Activated CD4-positive, alpha-beta T cell treated with anti-CD3 and anti-CD28 coated beads for 1 hour (primary cell): ENCODE results near the gene GRAP2.
"Not testable (repeated sequence)": the region's sequence is repeated elsewhere in the genome, so short reads cannot be mapped to it uniquely, and the experiment has no call there.

Experiments
- DNase-seq: peaks from one replicate; pipeline ENCODE4 v3.0.0-alpha.2; 2020

Gene GRAP2

DNA sequence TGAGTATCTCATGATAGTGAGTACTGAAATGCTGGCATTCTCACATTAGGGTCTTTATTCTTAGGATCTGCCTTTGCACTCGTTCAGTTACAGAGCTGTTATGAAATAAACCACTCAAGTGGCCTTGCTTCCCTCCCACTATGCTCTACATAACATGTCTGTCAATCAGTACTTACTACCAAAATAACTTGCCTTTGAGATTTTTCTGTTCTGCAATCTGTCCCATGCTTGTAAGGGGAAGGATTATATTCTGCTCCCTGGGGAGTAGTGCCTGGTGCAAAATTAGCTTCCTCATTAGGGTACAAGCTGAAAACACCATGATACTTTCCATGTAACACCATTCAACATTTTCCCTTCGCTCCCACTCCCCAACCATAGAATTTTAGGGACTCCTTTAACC lies 1.9 kb upstream of the GRAP2 start:
- no peak for DNase-seq

DNA sequence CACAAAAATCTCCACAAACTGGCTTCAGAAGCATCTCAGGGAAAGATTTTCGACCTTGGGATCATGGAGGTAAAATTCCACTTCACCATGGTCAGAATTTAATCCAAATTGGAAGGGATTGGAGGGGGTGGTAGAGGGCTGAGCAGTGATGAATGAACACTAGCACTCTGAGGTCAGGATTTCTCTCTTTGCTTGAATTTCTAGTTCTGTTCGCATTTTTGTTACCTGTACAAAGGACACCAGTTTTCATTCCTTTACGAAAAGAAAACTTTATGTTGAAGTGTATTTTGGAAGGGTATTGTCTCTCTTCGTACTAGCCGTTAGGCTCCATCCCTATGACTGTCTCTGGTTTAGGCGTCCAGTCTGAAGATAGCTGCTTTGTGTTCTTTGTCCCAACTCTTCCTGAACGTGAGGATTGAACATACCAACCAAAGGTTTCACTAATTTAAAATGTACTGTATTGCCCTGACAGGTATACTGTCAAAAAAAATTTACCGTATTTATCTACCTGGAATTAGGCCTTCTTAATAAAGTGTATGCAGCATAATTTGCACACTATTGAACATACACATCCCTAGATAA lies 772 bp downstream of the GRAP2 start:
- DNase-seq = no peak

DNA sequence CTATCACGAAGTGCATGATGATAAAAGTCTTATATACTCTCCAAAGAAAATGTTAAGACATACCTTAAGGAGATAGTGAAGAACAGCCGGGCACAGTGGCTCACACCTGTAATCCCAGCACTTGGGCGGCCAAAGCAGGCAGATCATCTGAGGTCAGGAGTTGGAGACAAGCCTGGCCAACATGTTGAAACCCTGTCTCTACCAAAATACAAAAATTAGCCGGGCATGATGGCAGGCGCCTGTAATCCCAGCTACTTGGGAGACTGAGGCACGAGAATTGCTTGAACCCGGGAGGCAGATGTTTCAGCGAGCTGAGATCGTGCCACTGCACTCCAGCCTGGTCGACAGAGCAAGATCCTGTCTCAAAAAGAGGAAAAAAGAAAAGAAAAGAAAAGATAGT lies 3.1 kb downstream of the GRAP2 start:
- not testable (repeated sequence) for DNase-seq

DNA sequence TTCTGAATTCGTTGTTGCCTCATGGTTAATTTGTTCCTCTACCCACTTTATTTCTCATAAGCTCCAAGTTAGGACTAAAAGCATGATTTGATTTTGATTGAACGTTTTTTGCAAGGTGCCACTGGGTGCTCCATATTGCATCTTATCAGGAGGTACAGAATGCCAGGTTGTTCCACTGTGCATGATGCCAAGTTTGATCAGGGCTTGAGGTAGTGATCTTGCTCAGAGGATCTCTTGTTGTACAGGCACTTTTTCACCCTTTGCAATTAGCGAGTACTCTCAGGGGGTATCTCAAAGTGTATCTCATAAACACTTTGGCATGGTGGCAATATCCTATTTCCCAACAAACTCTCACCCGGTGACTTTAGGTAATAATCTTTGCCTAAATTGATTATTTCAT lies 4.0 kb downstream of the GRAP2 start:
- DNase-seq = no peak

- DNase-seq = no peak
Measured at GRCh38 chr22:39905687-39906086, 4.8 kb downstream of the GRAP2 start.

DNA sequence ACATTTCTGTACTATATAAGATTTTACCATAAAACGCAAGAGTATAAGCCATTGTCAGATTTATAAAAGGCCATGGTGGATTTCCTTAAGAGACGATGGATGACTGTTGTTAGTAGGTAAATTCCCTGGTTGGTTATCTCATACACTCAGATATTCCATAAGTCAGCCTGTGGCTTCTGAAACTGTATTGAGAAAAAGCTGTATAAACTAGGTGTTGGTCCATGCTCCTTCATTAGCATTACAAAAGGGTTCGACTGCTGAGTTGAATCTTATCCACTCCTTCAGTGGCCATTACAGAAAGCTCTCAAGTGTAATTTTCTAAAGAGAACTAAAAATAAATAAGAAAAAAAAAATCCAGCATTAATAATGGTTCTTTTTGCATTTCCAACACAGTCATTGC lies 5.3 kb downstream of the GRAP2 start:
- DNase-seq = no peak

- no peak for DNase-seq
Measured at GRCh38 chr22:39907047-39907446, 6.2 kb downstream of the GRAP2 start.

DNA sequence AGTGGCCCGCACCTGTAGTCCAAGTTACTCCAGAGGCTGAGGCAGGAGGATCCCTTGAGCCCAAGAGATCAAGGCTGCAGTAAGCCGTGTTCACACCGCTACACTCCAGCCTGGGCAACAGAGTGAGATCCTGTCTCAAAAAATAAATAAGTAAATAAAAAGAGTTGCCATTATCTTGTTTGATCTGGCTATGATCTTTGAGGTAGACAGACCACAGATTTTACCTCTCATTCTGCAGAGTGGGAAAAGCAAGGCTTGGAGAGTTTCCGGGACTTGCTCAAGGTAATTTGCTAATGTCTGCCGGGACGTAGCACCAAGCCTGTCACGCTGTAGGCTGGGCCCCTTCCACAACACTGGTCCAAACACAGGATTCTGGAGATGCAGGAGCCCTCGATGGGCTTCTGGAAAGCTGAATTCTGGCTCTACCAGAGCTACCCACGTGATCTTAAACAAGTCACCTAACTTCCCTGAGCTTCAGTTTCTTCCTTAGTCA lies 6.8 kb downstream of the GRAP2 start:
- no peak for DNase-seq

DNA sequence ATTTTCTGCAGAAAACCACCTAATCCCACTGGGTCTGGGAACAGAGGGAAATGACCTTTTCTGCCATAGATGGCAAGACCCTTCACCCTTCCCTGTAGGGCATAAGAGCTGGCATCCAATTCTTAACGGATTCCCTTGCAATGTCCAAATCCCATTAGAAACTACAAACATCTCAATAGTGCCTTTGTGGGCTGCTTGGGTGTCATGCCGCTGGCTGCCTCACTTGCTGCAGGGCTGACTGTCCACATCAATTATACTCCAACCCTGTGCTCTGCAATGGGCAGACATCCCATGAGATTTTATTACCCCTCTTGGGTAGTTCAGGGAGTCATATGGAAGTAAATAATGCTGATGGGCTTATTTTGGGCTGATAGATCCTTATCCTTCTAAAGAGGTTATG lies 7.3 kb downstream of the GRAP2 start:
- no peak for DNase-seq

- DNase-seq = no peak
Measured at GRCh38 chr22:39908737-39909136, 7.9 kb downstream of the GRAP2 start.

GRCh38 chr22:39910876-39911613 lies 10.2 kb downstream of the GRAP2 start:
- no peak for DNase-seq

DNA sequence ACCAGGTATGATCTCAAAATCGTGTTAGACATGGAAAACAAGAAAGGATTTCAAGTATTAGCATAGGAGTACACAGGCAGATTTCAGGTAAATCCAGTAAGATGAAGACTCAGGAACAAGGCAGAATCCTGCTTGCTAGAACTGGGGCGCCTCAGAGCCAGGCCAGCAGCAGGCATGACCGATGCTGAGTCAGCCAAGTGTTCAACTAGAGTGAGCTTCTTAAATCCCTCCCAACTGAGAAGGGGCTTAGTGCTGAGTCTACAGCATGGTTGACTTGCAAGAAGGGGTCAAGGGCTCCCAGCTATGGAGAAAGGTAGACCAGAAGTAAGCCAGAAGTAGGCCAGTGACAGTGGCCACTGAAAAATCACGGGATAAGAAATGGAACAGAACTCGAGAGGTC lies 12.4 kb downstream of the GRAP2 start:
- no peak for DNase-seq

DNA sequence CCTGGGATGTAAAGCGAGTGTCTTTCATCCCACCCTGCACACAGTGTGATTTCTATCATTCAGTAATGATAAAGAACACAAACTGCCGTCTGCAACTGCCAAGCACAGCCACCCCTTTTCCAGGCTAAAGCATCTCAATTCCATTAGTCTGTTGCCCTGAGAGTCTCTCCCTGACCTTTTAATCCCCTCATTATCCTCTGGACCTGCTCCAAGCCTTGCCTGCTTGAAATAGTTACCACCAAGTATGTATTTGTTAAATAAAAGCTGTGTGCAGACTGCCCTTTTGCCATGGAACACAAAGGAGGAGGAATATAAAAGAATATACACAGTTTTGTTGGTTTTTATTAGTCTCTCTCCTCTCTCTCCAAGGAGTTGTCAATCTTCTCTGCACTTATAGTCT lies 13.0 kb downstream of the GRAP2 start:
- DNase-seq = no peak

GRCh38 chr22:39914584-39914983 lies 13.7 kb downstream of the GRAP2 start:
- DNase-seq = no peak

DNA sequence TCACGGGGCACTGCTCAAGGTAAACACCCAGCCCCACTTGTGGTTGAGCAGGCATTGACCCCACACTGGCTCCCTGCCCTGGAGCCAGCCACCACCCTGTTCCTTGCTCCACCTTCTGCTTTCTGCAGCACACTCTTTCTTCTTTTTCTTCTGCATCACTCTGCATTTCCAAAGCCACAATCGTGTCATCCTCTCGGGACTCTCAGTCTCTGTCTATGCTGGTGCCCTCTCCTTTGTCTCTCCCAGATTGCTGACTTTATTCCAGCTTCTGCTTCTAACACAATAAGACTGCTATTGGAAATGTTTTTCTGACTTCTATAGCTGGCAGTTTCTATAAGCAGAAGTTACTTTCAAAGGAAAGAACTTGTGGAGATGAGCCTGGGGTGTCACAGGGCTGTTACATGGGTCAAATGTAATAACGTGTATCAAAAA lies 14.4 kb downstream of the GRAP2 start:
- DNase-seq = no peak

DNA sequence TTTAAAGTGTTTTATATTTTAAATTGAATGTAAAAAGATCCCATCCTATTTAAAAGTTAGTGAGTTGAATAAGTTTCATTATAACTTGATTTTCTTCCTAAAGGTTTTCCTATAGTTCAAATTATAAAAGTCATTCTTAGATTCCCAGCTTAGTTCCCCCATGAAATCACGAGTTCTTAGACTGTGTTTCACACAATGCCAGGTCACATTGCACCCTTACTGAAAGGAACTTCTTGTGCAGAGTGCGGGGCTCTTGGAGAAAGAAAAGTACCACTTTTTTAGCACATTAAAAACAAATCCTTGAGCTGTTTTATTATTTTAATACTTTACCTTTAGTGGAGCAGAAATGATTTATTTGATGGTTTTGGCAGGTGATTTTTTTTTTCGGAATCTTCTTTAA lies 15.6 kb downstream of the GRAP2 start:
- no peak for DNase-seq

DNA sequence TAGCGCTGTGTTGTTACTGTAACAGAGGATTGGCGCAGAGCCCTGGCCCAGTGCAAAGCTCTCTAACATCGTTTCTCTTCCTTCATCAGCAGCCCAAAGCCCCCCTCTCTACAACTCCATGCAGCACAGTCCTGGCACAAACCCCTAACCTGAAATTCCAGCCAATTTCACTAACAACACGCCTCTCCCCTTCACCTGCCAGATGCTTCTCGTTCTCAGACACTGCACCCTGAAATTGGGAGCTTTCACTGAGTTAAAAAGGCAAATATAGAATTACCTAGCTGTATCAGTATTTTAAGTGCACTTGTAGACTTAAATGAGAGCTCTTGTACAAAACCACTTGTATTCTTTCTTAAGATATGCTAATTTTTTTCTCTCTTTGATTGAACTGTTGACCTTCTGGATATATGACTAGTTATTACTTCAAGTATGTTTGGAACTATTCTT lies 16.3 kb downstream of the GRAP2 start:
- no peak for DNase-seq

- no peak for DNase-seq
Measured at GRCh38 chr22:39917776-39918495, 17.1 kb downstream of the GRAP2 start.

DNA sequence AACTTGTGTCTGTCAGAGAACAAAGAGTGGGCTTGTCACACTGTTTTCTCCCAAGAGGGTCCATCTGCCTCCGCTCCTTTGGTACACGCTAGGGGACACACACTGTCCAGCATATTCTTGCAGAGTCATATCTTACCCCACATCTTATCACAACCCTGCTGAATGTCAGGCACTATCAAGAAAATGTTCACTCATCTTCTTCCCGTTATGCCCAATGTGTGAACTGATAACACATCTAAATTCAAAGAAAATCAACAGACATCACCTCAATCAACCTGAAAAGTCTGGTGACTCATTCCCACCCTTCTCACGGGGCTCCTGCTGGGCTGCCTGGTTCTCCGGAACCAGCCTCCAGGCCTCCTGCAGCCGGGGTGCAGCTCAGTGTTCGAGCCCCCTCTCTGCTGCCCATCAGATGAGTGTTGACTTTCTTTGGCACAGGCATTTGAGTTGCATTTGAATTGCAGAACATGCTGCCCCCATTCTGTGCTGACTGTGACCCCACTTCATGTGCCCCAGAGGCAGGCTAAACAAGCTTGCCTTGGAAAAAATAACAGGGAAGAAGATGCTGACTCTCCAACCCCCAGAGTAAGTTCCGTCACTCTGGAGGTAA lies 19.4 kb downstream of the GRAP2 start:
- DNase-seq = no peak

GRCh38 chr22:39923696-39924095 lies 22.8 kb downstream of the GRAP2 start:
- no peak for DNase-seq

- no peak for DNase-seq
Measured at GRCh38 chr22:39924286-39924685, 23.4 kb downstream of the GRAP2 start.

DNA sequence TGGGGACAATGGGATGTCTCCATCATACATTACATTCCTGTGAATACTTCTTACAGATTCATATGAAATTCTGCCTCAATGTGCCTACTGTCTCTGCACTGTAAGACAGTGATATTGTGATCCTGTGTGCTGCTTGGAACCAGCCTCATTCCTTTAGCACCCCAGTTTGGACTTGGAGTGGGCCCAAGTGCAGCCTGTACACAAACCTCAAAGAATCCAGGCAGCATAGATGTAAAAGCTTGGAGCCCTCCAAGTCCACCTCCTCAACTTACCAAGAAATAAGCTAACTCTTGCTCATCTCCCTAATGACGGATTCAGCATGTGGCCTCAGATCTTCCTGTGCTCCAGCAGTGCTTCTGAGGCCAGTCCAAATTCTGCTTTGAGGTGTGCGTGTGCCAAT lies 24.4 kb downstream of the GRAP2 start:
- no peak for DNase-seq

GRCh38 chr22:39925909-39926679 lies 25.2 kb downstream of the GRAP2 start:
- DNase-seq = no peak
